ENCODE results near the gene KIAA1328.

GRCh38 chr18:36871801-36872200 lies 42.9 kb downstream of the KIAA1328 start:
- no peak for TF ChIP-seq CTCF (IDR thresholded peaks at IDR 0.05)
- no peak for TF ChIP-seq POLR2AphosphoS5 (IDR thresholded peaks at IDR 0.05)
- no peak for TF ChIP-seq POLR2A (IDR thresholded peaks at IDR 0.05)

Measured in upper lobe of left lung (tissue), 4 donors.